NK-92 (cell line): ENCODE measurements around the gene NOC4L.

Source experiments
- DNase-seq: peaks from one replicate; lab custom pipeline; 2025; ENCODE audit not compliant: unreplicated experiment; lab: John Stamatoyannopoulos, UW

Gene NOC4L

GRCh38 chr12:132168311-132169031 lies 24.2 kb downstream of the NOC4L start:
- DNase-seq = no peak

- DNase-seq = no peak
These were observed 25.1 kb downstream of the NOC4L start for GRCh38 chr12:132169376-132169775.

GRCh38 chr12:132170094-132170636 lies 25.9 kb downstream of the NOC4L start:
- DNase-seq = no peak

- DNase-seq = no peak
These were observed 26.5 kb downstream of the NOC4L start for GRCh38 chr12:132170637-132171292.

- DNase-seq = no peak
These were observed 27.2 kb downstream of the NOC4L start for GRCh38 chr12:132171293-132171967.

- no peak for DNase-seq
These were observed 27.8 kb downstream of the NOC4L start for GRCh38 chr12:132171968-132172521.

- no peak for DNase-seq
These were observed 28.4 kb downstream of the NOC4L start for GRCh38 chr12:132172619-132173018.

- DNase-seq = no peak
These were observed 29.1 kb downstream of the NOC4L start for GRCh38 chr12:132173135-132174014.

- DNase-seq = no peak
These were observed 30.0 kb downstream of the NOC4L start for GRCh38 chr12:132174015-132174838.

- no peak for DNase-seq
These were observed 30.7 kb downstream of the NOC4L start for GRCh38 chr12:132174839-132175490.

GRCh38 chr12:132175496-132176384 lies 31.5 kb downstream of the NOC4L start:
- no peak for DNase-seq

- no peak for DNase-seq
These were observed 32.2 kb downstream of the NOC4L start for GRCh38 chr12:132176385-132176919.

- no peak for DNase-seq
These were observed 32.8 kb downstream of the NOC4L start for GRCh38 chr12:132176920-132177551.

GRCh38 chr12:132178316-132178715 lies 34.1 kb downstream of the NOC4L start:
- DNase-seq = no peak

- DNase-seq = no peak
These were observed 34.6 kb downstream of the NOC4L start for GRCh38 chr12:132178801-132179401.

GRCh38 chr12:132179431-132180362 lies 35.4 kb downstream of the NOC4L start:
- DNase-seq = no peak
